ENCODE results near the gene WWP2.
"Not testable (repeated sequence)": the region's sequence is repeated elsewhere in the genome, so short reads cannot be mapped to it uniquely, and the experiment has no call there.

WWP2 gene

DNA sequence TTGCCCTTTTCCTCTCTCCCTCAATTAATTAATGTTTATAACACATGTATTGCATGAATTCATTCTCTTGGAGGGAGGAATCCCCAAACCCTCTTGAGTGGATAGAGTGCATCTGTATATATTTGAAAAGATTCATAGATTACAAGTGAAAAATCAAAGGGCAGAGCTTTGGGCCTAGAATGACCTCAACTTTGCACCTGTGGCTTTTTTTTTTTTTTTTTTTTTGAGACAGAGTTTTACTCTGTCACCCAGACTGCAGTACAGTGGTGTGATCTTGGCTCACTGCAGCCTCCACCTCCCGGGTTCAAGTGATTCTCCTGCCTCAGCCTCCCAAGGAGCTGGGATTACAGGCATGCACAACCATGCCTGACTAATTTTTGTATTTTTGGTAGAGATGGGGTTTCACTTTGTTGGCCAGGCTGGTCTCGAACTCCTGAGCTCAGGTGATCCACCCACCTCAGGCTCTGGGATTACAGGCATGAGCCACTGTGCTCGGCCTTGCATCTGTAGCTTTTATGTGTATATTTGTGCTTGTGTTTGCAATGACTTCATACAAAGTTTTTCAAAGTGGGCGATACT lies 62.5 kb downstream of the WWP2 start:
- not testable (repeated sequence) for H3K9ac ChIP-seq (ENCODE audit: low read depth, low read length); H3K9me3 ChIP-seq (replicated peaks; ENCODE audit: low read length); H3K4me1 ChIP-seq (ENCODE audit: control insufficient read depth, insufficient read depth, low read length); H3K4me3 ChIP-seq (ENCODE audit: low read length); H3K27me3 ChIP-seq (ENCODE audit: control insufficient read depth, insufficient read depth, low read length); H3K36me3 ChIP-seq (ENCODE audit: insufficient read depth, low read length); H3K4me2 ChIP-seq (ENCODE audit: low read length)

DNA sequence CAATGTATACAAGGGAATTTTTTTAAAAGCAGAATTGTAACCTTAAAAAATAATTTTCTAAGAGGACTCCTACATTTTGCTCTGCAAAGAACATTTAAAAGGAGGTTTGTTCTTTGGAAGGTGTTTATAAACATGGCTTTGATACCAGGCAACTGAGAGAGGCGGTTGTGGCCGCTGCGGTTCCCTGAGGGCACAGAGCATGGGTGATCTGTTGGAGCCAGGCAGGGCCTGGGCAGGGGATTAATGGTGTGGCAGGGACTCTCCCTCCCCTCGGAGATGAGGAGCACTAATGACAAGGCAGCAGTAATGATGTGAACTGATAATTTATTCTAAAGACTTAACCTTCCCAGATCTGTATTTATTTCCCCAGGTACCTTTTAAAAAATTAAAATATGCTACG lies 65.4 kb downstream of the WWP2 start:
- Histone ChIP-seq H3K9me3 (replicated peaks; ENCODE audit: low read length) (no peaks in the 10 kb centered on the region), H3K27me3 (ENCODE audit: control insufficient read depth, insufficient read depth, low read length) (no peaks in the 10 kb centered on the region), H3K4me3 (ENCODE audit: low read length) (no peak overlapping the region), H3K4me1 (ENCODE audit: control insufficient read depth, insufficient read depth, low read length) (no peaks in the 10 kb centered on the region), H3K4me2 (ENCODE audit: low read length) (no peak overlapping the region), H3K9ac (ENCODE audit: low read depth, low read length) (no peak overlapping the region), H3K36me3 (ENCODE audit: insufficient read depth, low read length) (no peaks in the 10 kb centered on the region)

DNA sequence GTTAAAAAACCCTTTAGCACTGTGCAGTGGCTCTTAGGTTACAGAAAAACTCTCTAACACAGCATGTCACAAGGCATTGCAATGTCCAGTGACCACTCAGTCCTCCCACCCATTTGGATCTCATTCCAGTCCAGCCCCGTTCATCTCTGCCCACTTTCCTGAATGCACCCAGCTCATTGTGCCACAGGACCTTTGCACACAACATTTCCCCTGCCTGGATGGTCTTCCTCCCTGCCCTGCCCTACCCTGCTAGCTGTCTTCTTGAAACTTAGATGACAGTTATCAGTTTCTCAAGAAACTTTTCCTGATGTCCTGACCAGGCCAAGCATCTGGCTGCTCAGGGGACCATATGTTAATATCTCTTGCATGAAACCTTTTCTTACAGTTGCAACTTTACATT lies 67.2 kb downstream of the WWP2 start:
- H3K4me3 ChIP-seq (ENCODE audit: low read length) = no peak overlapping the region
- no peaks in the 10 kb centered on the region for H3K4me1 ChIP-seq (ENCODE audit: control insufficient read depth, insufficient read depth, low read length)
- H3K9me3 ChIP-seq (replicated peaks; ENCODE audit: low read length) = no peaks in the 10 kb centered on the region
- H3K36me3 ChIP-seq (ENCODE audit: insufficient read depth, low read length) = no peaks in the 10 kb centered on the region
- H3K27me3 ChIP-seq (ENCODE audit: control insufficient read depth, insufficient read depth, low read length) = no peaks in the 10 kb centered on the region
- no peak overlapping the region for H3K4me2 ChIP-seq (ENCODE audit: low read length)
- no peak overlapping the region for H3K9ac ChIP-seq (ENCODE audit: low read depth, low read length)

GRCh38 chr16:69830146-69830533 lies 68.0 kb downstream of the WWP2 start:
- Histone ChIP-seq H3K4me2 (ENCODE audit: low read length) (no peak overlapping the region), H3K27me3 (ENCODE audit: control insufficient read depth, insufficient read depth, low read length) (no peaks in the 10 kb centered on the region), H3K9ac (ENCODE audit: low read depth, low read length) (no peak overlapping the region), H3K4me3 (ENCODE audit: low read length) (no peak overlapping the region), H3K36me3 (ENCODE audit: insufficient read depth, low read length) (no peaks in the 10 kb centered on the region), H3K9me3 (replicated peaks; ENCODE audit: low read length) (no peaks in the 10 kb centered on the region), H3K4me1 (ENCODE audit: control insufficient read depth, insufficient read depth, low read length) (no peaks in the 10 kb centered on the region)

- H3K4me1 ChIP-seq (ENCODE audit: control insufficient read depth, insufficient read depth, low read length) = no peaks in the 10 kb centered on the region
- no peaks in the 10 kb centered on the region for H3K36me3 ChIP-seq (ENCODE audit: insufficient read depth, low read length)
- H3K4me3 ChIP-seq (ENCODE audit: low read length) = no peak overlapping the region
- H3K9ac ChIP-seq (ENCODE audit: low read depth, low read length) = no peak overlapping the region
- H3K27me3 ChIP-seq (ENCODE audit: control insufficient read depth, insufficient read depth, low read length) = no peaks in the 10 kb centered on the region
- H3K9me3 ChIP-seq (replicated peaks; ENCODE audit: low read length) = no peaks in the 10 kb centered on the region
- H3K4me2 ChIP-seq (ENCODE audit: low read length) = no peak overlapping the region
These were observed 68.5 kb downstream of the WWP2 start for GRCh38 chr16:69830534-69831211.

- Histone ChIP-seq H3K36me3 (ENCODE audit: insufficient read depth, low read length) (no peaks in the 10 kb centered on the region), H3K9me3 (replicated peaks; ENCODE audit: low read length) (no peaks in the 10 kb centered on the region)
These were observed 69.3 kb downstream of the WWP2 start for GRCh38 chr16:69831212-69832123.

GRCh38 chr16:69833357-69834282 lies 71.5 kb downstream of the WWP2 start:
- no peak overlapping the region for H3K4me3 ChIP-seq (ENCODE audit: low read length)
- no peak overlapping the region for H3K9ac ChIP-seq (ENCODE audit: low read depth, low read length)
- no peaks in the 10 kb centered on the region for H3K9me3 ChIP-seq (replicated peaks; ENCODE audit: low read length)
- no peaks in the 10 kb centered on the region for H3K27me3 ChIP-seq (ENCODE audit: control insufficient read depth, insufficient read depth, low read length)
- no peaks in the 10 kb centered on the region for H3K36me3 ChIP-seq (ENCODE audit: insufficient read depth, low read length)
- H3K4me1 ChIP-seq (ENCODE audit: control insufficient read depth, insufficient read depth, low read length) = no peaks in the 10 kb centered on the region
- H3K4me2 ChIP-seq (ENCODE audit: low read length) = no peak overlapping the region

More at GRCh38 chr16:69831212-69832123, 69.3 kb downstream of the WWP2 start:
- H3K4me3 ChIP-seq (ENCODE audit: low read length) = no peak overlapping the region
- H3K9ac ChIP-seq (ENCODE audit: low read depth, low read length) = no peak overlapping the region
- no peaks in the 10 kb centered on the region for H3K27me3 ChIP-seq (ENCODE audit: control insufficient read depth, insufficient read depth, low read length)
- H3K4me2 ChIP-seq (ENCODE audit: low read length) = no peak overlapping the region
- no peaks in the 10 kb centered on the region for H3K4me1 ChIP-seq (ENCODE audit: control insufficient read depth, insufficient read depth, low read length)

GRCh38 chr16:69834807-69835466 lies 72.8 kb downstream of the WWP2 start:
- Histone ChIP-seq H3K27me3 (ENCODE audit: control insufficient read depth, insufficient read depth, low read length) (no peaks in the 10 kb centered on the region), H3K4me2 (ENCODE audit: low read length) (no peak overlapping the region), H3K9me3 (replicated peaks; ENCODE audit: low read length) (no peaks in the 10 kb centered on the region), H3K9ac (ENCODE audit: low read depth, low read length) (no peak overlapping the region), H3K4me3 (ENCODE audit: low read length) (no peak overlapping the region), H3K36me3 (ENCODE audit: insufficient read depth, low read length) (no peaks in the 10 kb centered on the region), H3K4me1 (ENCODE audit: control insufficient read depth, insufficient read depth, low read length) (no peaks in the 10 kb centered on the region)

GRCh38 chr16:69836257-69836656 lies 74.1 kb downstream of the WWP2 start:
- Histone ChIP-seq H3K4me3 (ENCODE audit: low read length) (no peak overlapping the region), H3K27me3 (ENCODE audit: control insufficient read depth, insufficient read depth, low read length) (no peaks in the 10 kb centered on the region), H3K9me3 (replicated peaks; ENCODE audit: low read length) (no peaks in the 10 kb centered on the region), H3K9ac (ENCODE audit: low read depth, low read length) (no peak overlapping the region), H3K4me1 (ENCODE audit: control insufficient read depth, insufficient read depth, low read length) (no peaks in the 10 kb centered on the region), H3K4me2 (ENCODE audit: low read length) (no peak overlapping the region), H3K36me3 (ENCODE audit: insufficient read depth, low read length) (no peaks in the 10 kb centered on the region)

DNA sequence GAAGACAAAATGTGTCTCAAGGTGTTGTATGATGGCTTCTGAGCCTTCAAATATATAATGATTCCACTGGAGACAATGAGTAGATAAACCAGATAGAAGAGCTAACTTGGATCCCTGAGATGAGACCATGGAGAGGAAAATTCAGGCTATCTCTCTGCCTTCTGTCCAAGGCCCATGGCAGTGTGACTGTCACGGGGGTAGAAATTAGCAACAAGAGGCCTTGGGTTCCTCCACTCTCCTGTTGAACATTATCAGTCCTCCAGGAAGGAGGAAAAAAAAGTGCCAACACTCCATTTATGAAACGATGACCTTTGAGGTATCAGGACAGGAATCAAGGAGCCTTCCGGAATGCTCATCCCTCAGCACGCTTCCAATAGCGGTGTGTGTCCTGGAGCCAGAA lies 75.2 kb downstream of the WWP2 start:
- H3K4me1 ChIP-seq (ENCODE audit: control insufficient read depth, insufficient read depth, low read length) = no peaks in the 10 kb centered on the region
- H3K9me3 ChIP-seq (replicated peaks; ENCODE audit: low read length) = no peaks in the 10 kb centered on the region
- H3K9ac ChIP-seq (ENCODE audit: low read depth, low read length) = no peak overlapping the region
- no peak overlapping the region for H3K4me2 ChIP-seq (ENCODE audit: low read length)
- no peak overlapping the region for H3K4me3 ChIP-seq (ENCODE audit: low read length)
- no peaks in the 10 kb centered on the region for H3K27me3 ChIP-seq (ENCODE audit: control insufficient read depth, insufficient read depth, low read length)
- H3K36me3 ChIP-seq (ENCODE audit: insufficient read depth, low read length) = peaks cover 5% of the 10 kb centered on the region

Data from skeletal muscle satellite cell (primary cell).